GM15510 (cell line): ENCODE results near the gene TST.

Experiments used
- POLR2A ChIP-seq: IDR thresholded peaks from 3 replicates; pipeline ENCODE4 v1.6.1; 2011; ENCODE audit warnings: borderline replicate concordance; ENCODE audit not compliant: insufficient read length; ENCODE audit errors: extremely low read depth

TST gene

GRCh38 chr22:37028692-37029674 is 9.7 kb upstream of the TST start:
- TF ChIP-seq POLR2A, result no peak

GRCh38 chr22:37027556-37027955 is 8.3 kb upstream of the TST start:
- no peak for TF ChIP-seq POLR2A

- TF ChIP-seq POLR2A, result no peak
These were observed 7.1 kb upstream of the TST start for GRCh38 chr22:37026325-37026724.

- no peak for TF ChIP-seq POLR2A
These were observed 6.3 kb upstream of the TST start for GRCh38 chr22:37025500-37026070.

- TF ChIP-seq POLR2A, result no peak
These were observed 5.3 kb upstream of the TST start for GRCh38 chr22:37024339-37025157.

GRCh38 chr22:37023743-37024338 is 4.6 kb upstream of the TST start:
- no peak for TF ChIP-seq POLR2A

GRCh38 chr22:37022483-37023337 is 3.5 kb upstream of the TST start:
- no peak for TF ChIP-seq POLR2A

GRCh38 chr22:37021710-37022482 is 2.6 kb upstream of the TST start:
- TF ChIP-seq POLR2A, result no peak

GRCh38 chr22:37021041-37021440 is 1.8 kb upstream of the TST start:
- no peak for TF ChIP-seq POLR2A

GRCh38 chr22:37020192-37020479 is 889 bp upstream of the TST start:
- no peak for TF ChIP-seq POLR2A

- TF ChIP-seq POLR2A, result no peak
These were observed 385 bp downstream of the TST start for GRCh38 chr22:37018815-37019308.

GRCh38 chr22:37018086-37018814 is 997 bp downstream of the TST start:
- no peak for TF ChIP-seq POLR2A
